Spleen (tissue), 11 donors: ENCODE data around the gene SIRT4. TPM values are rescaled to one million over a fixed set of nuclear protein-coding genes. Genes with fewer than 3 reads are reported as not detected.

Experiments
- DNase-seq: peaks from one replicate; pipeline ENCODE4 v3.0.0-alpha.2; 2020
- H3K27ac ChIP-seq, 8 donors: fragments of 200-600 bp; sonication (generic) in 7 of 8; 1 replicate in 4 of 8; 2 replicates in 4 of 8; pipeline versions ENCODE4 v1.5.0 to v1.8.0; 2016 to 2021; ENCODE audit warnings: inconsistent platforms in 4 of 8, mild to moderate bottlenecking in 4 of 8, moderate library complexity in 1 of 8
- H3K27me3 ChIP-seq, 7 donors: fragments of 200-600 bp; sonication (generic) in 6 of 7; replicated peaks in 1 of 7; 1 replicate in 4 of 7; 2 replicates in 3 of 7; pipeline versions ENCODE4 v1.5.0 to v1.8.0; 2016 to 2021; ENCODE audit warnings: inconsistent platforms in 3 of 7, mild to moderate bottlenecking in 1 of 7
- H3K36me3 ChIP-seq, 6 donors: fragments of 200-600 bp; sonication (generic) in 5 of 6; 1 replicate in 4 of 6; 2 replicates in 2 of 6; pipeline versions ENCODE4 v1.5.0 to v1.8.0; 2016 to 2021; ENCODE audit warnings: inconsistent platforms in 2 of 6
- H3K4me1 ChIP-seq, 6 donors: fragments of 200-600 bp; sonication (generic) in 5 of 6; 1 replicate in 3 of 6; 2 replicates in 3 of 6; pipeline versions ENCODE4 v1.5.0 to v1.8.0; 2016 to 2021; ENCODE audit warnings: inconsistent platforms in 3 of 6
- H3K4me3 ChIP-seq, 8 donors: fragments of 200-600 bp; sonication (generic) in 7 of 8; 1 replicate in 4 of 8; 2 replicates in 4 of 8; pipeline versions ENCODE4 v1.5.0 to v1.8.0; 2016 to 2021; ENCODE audit warnings: inconsistent platforms in 4 of 8, mild to moderate bottlenecking in 4 of 8, moderate library complexity in 2 of 8
- H3K9me3 ChIP-seq, 8 donors: fragments of 200-600 bp; sonication (generic) in 7 of 8; 1 replicate in 4 of 8; 2 replicates in 4 of 8; pipeline versions ENCODE4 v1.5.0 to v1.8.0; 2016 to 2021; ENCODE audit warnings: inconsistent platforms in 4 of 8
- CTCF ChIP-seq, 11 experiments: fragments of 200-600 bp in 7 of 11; fragments of 450-650 bp in 4 of 11; sonication (generic) in 4 of 11; IDR thresholded peaks in 8 of 11; conservative IDR thresholded peaks in 3 of 11; 1 replicate in 7 of 11; 2 replicates in 4 of 11; pipeline versions ENCODE4 v1.4.0 to v1.8.0; 2016 to 2021; ENCODE audit warnings: antibody characterized with exemption in 11 of 11, inconsistent platforms in 4 of 11, mild to moderate bottlenecking in 1 of 11
- POLR2A ChIP-seq, 3 donors: fragments of 450-650 bp; IDR thresholded peaks; one replicate each; pipeline ENCODE4 v1.5.1; 2017; ENCODE audit warnings: antibody characterized with exemption in 3 of 3, mild to moderate bottlenecking in 1 of 3
- POLR2AphosphoS5 ChIP-seq, 3 donors: sonication (generic); formaldehyde crosslinking; IDR thresholded peaks; one replicate each; pipeline ENCODE4 v1.5.1; 2017; ENCODE audit warnings: antibody characterized with exemption in 3 of 3
- WGBS, 5 donors: extraction: QIAGEN DNeasy Blood & Tissue Kit in 3 of 5; methylation state at CpG; one replicate each; pipeline versions ENCODE4 v1.1.5 to v1.1.7; 2013 to 2018; 5-methylcytosine and 5-hydroxymethylcytosine counted together
- intact Hi-C: fragments of 100-400 bp; cut with DNase I; formaldehyde crosslinking; loops from one replicate; pipeline ENCODE4 v1.15.0; 2023; ENCODE audit warnings: low total_unique reads
- polyA plus RNA-seq, 3 donors: library from polyadenylated mRNA; stranded (reverse); fragments of 200-250 nt; gene quantifications; one replicate each; pipeline ENCODE4 v1.2.1, GENCODE V29; 2013
- total RNA-seq, 7 donors: library from RNA; depleted of rRNA in 3 of 7; stranded (reverse); fragments of >200 nt in 3 of 7; fragmentation: NEBNext Ultra II Directional in 4 of 7; extraction: Animal tissue kit (Norgen Biotek cat#: 25700) in 4 of 7; gene quantifications; one replicate each; pipeline versions ENCODE4 v1.1.0 to v1.2.1, GENCODE V29; 2016 to 2021
- donor health status: healthy with polysubstance abuse.
- donor health status: DM: no; HTN: no; CAD: no; lungs with moderate emphysema.
- donor health status: DM: no; HTN: no; CAD: no.
- donor health status: Bipolar disorder and iron deficiency.
- donor health status: healthy.
- donor health status: DM: no; HTN: no; CAD: no.
- donor health status: DM: yes; HTN: yes; CAD: no.

Gene SIRT4
- total and polyA plus RNA-seq, 10 donors: 0.66 to 2.6 (median 1.4) TPM

- TF ChIP-seq CTCF (IDR thresholded peaks at IDR 0.05 in 8 of 11, conservative IDR thresholded peaks at IDR 0.05 in 3 of 11) (no peak), POLR2A (IDR thresholded peaks at IDR 0.05) (no peak), POLR2AphosphoS5 (IDR thresholded peaks at IDR 0.05) (no peak)
- 83 to 91% (median 87%) methylated on average over 2 of the region's 2 CpGs for WGBS, 5 donors
- intact Hi-C loops: no loop called here
- Histone ChIP-seq H3K9me3 (peaks cover 0 to 30% (median 25%) of the 10 kb centered on the region in 8 donors), H3K4me1 (no peaks in the 10 kb centered on the region), H3K27ac (no peak overlapping the region), H3K27me3 (peaks cover 0 to 28% (median 0%) of the 10 kb centered on the region in 7 donors), H3K4me3 (no peak overlapping the region), H3K36me3 (no peaks in the 10 kb centered on the region)
- no peak for DNase-seq
Measured at GRCh38 chr12:120337730-120338129, 35.6 kb downstream of the SIRT4 start.

DNA sequence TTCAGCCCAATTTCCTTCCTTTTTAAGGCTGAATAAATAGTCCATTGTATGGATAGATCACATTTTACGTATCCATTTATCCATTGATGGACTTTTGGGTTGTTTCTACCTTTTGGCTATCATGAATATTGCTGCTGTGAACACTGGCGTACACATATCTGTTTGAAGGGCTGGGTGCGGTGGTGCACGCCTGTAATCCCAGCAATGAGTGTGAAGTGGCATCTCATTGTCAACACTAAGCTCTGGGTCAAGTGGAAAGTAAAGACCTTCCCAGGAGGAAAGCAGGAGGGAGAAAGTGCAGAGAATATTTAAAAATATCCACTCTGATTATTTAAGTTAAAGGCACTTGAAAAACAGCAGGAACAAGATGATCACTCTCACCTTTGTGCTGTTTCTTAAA lies 37.1 kb downstream of the SIRT4 start:
- Histone ChIP-seq H3K4me3 (no peak overlapping the region), H3K27me3 (peaks cover 0 to 24% (median 0%) of the 10 kb centered on the region in 7 donors), H3K27ac (no peak overlapping the region), H3K9me3 (peaks cover 0 to 30% (median 25%) of the 10 kb centered on the region in 8 donors), H3K4me1 (no peaks in the 10 kb centered on the region), H3K36me3 (no peaks in the 10 kb centered on the region)
- intact Hi-C loops: no loop called here
- TF ChIP-seq POLR2A (IDR thresholded peaks at IDR 0.05) (no peak), POLR2AphosphoS5 (IDR thresholded peaks at IDR 0.05) (no peak)
- no peak for DNase-seq
- 80 to 94% (median 93%) methylated on average over 4 of the region's 4 CpGs for WGBS, 5 donors

- no peaks in the 10 kb centered on the region for H3K36me3 ChIP-seq
- no peak overlapping the region for H3K4me3 ChIP-seq
- H3K9me3 ChIP-seq: peaks cover 0 to 13% (median 11%) of the 10 kb centered on the region in 8 donors
- no peak for TF ChIP-seq POLR2AphosphoS5 (IDR thresholded peaks at IDR 0.05)
- no peak for TF ChIP-seq CTCF (IDR thresholded peaks at IDR 0.05 in 8 of 11, conservative IDR thresholded peaks at IDR 0.05 in 3 of 11)
- TF ChIP-seq POLR2A (IDR thresholded peaks at IDR 0.05): no peak
- no peaks in the 10 kb centered on the region for H3K4me1 ChIP-seq
- DNase-seq: no peak
- 70 to 83% (median 72%) methylated on average over 27 to 30 of the region's 30 CpGs for WGBS, 5 donors
- intact Hi-C loops: no loop called here
- no peak overlapping the region for H3K27ac ChIP-seq
- H3K27me3 ChIP-seq: peaks cover 0 to 35% (median 0%) of the 10 kb centered on the region in 7 donors
Measured at GRCh38 chr12:120342175-120343038, 40.3 kb downstream of the SIRT4 start.

DNA sequence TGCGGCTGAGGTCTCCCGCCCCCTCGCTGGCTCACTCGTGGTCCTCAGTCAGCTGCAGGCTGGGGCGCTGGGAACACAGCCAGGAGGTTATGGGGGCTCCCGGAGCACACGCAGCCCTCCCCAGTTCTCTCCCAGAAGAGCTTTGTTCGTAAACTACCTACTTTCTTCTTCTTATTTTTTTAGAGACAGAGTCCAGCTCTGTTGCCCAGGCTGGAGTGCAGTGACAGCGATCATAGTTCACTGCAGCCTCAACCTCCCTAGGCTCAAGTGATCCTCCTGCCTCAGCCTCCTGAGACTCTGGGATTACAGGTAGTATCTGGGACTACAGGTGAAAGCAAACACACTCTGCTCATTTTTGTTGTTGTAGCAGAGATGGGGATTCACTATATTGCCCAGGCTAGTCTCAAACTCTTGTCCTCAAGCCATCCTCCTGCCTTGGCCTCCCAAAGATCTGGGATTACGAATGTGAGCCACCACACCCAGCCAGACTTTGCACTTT lies 41.0 kb downstream of the SIRT4 start:
- Histone ChIP-seq H3K27ac (no peak overlapping the region), H3K4me3 (no peak overlapping the region), H3K27me3 (peaks cover 0 to 42% (median 0%) of the 10 kb centered on the region in 7 donors), H3K4me1 (no peaks in the 10 kb centered on the region), H3K9me3 (peaks cover 0 to 7% (median 5%) of the 10 kb centered on the region in 8 donors), H3K36me3 (no peaks in the 10 kb centered on the region)
- 62 to 82% (median 77%) methylated on average over 10 of the region's 10 CpGs for WGBS, 5 donors
- DNase-seq: no peak
- no peak for TF ChIP-seq POLR2A (IDR thresholded peaks at IDR 0.05)
- no peak for TF ChIP-seq POLR2AphosphoS5 (IDR thresholded peaks at IDR 0.05)
- TF ChIP-seq CTCF (IDR thresholded peaks at IDR 0.05 in 8 of 11, conservative IDR thresholded peaks at IDR 0.05 in 3 of 11): no peak
- intact Hi-C loops: no loop called here
